Measurements from ENCODE around the gene PLK3. TPM values are rescaled to one million over a fixed set of nuclear protein-coding genes. Genes with fewer than 3 reads are reported as not detected.
A peak's percentile ranks its signal among the peaks of the same experiment; 100 is the strongest.

Gene PLK3
- total RNA-seq, 1 donor from 2014 or later = 2.2 TPM

DNA sequence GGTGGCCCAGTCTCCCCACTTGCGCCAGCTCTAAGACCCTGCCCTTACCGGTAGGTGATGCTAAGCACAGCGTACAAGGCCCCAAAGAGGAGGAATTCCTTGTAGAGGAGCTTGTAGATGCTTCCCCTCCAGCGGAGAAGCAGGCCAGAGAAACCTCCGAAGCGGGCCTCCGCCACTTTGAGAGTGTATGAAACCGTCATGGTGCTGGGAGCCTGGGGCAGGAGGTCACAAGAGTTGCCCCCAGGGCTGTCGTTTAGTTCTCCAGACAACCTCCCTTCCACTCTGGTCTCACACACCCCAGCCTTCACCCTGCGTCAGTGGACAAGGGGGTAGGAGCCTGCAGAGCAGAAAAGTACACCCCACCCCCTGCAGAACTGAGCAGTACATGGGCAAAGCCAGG lies 12.7 kb upstream of the PLK3 start:
- H2AFZ ChIP-seq (replicated peaks) = no peak overlapping the region

DNA sequence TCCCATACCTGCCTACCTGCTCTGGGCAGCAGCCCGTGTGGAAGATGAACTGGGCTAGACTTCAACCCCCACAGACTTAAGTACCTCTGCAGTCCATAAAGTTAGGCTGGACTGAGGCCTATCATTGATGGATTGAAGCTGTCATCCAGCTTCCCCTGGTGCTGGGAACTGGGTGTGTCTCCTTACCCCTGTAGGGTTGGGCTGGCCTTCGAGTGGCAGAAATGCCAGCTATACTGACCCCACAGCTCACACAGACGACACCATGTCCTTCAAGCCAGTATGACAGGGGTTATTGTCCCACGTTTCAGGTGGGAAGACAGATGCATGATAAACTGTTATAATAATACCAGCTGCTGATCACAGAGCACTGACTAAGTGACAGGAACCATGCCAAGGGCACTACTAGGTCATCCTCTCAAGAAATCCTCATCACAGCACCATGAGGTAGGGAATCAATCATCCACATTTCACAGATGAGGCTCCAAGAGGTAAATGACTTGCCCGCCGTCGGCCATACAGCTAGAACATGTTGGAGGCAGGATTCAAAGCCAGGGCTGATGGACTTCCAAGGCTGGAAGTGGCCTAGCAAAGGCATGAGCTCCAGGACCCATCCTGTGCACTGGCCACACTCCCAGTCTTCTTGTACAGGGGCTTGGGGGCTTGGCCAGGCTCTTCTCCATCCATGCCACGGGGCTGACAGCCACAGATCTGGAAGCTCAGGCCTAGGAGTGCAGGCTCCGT lies 11.9 kb upstream of the PLK3 start, which contains the start of gene BEST4:
Gene BEST4 (minus strand): TSS at position 51 of the 741 bp plus-strand sequence. CDS start 465 bp downstream, outside the sequence.
- peak within 1 kb of the TSS; percentile 43 for H3K4me3 Mint-ChIP-seq
- no peaks in the 10 kb centered on the region for H3K9me3 ChIP-seq (ENCODE audit: low read depth)
- H3K36me3 Mint-ChIP-seq = no peaks in the 10 kb centered on the region
- peaks cover 29% of the 10 kb centered on the region for H3F3A ChIP-seq (ENCODE audit: low read depth)
- no peaks in the 10 kb centered on the region for H4K20me1 ChIP-seq (ENCODE audit: low read depth)
- H3K27ac Mint-ChIP-seq = no peak within 1 kb of the TSS
- peaks cover 20% of the 10 kb centered on the region for H3K4me1 ChIP-seq
- no peak within 1 kb of the TSS for H3K9ac ChIP-seq
- no peak within 1 kb of the TSS for H3K4me3 ChIP-seq
- peaks cover 29% of the 10 kb centered on the region for H3K4me1 Mint-ChIP-seq
- H3K36me3 ChIP-seq = no peaks in the 10 kb centered on the region
- H3K27me3 ChIP-seq = peaks cover 36% of the 10 kb centered on the region
- H3K79me2 ChIP-seq (ENCODE audit: low read depth) = no peaks in the 10 kb centered on the region
- peaks cover 8% of the 10 kb centered on the region for H3K27me3 Mint-ChIP-seq (ENCODE audit: insufficient read depth, low read depth)
- no peak within 1 kb of the TSS for H3K27ac ChIP-seq
- TF ChIP-seq, protein P1, sequence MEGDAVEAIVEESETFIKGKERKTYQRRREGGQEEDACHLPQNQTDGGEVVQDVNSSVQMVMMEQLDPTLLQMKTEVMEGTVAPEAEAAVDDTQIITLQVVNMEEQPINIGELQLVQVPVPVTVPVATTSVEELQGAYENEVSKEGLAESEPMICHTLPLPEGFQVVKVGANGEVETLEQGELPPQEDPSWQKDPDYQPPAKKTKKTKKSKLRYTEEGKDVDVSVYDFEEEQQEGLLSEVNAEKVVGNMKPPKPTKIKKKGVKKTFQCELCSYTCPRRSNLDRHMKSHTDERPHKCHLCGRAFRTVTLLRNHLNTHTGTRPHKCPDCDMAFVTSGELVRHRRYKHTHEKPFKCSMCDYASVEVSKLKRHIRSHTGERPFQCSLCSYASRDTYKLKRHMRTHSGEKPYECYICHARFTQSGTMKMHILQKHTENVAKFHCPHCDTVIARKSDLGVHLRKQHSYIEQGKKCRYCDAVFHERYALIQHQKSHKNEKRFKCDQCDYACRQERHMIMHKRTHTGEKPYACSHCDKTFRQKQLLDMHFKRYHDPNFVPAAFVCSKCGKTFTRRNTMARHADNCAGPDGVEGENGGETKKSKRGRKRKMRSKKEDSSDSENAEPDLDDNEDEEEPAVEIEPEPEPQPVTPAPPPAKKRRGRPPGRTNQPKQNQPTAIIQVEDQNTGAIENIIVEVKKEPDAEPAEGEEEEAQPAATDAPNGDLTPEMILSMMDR (IDR thresholded peaks at IDR 0.05) = no peak
- TF ChIP-seq EZH2phosphoT487 (IDR thresholded peaks at IDR 0.05) (no peak), EZH2 (IDR thresholded peaks at IDR 0.05) (no peak)
- no peak for DNase-seq (ENCODE audit: low spot score)
- no peak within 1 kb of the TSS for H2AFZ ChIP-seq (replicated peaks)
- H3K9me3 Mint-ChIP-seq = no peaks in the 10 kb centered on the region
- no peak within 1 kb of the TSS for H3K4me2 ChIP-seq

More for the DNA sequence above, 12.7 kb upstream of the PLK3 start:
- peaks cover 2% of the 10 kb centered on the region for H3K36me3 Mint-ChIP-seq
- Histone ChIP-seq H3K4me3 (no peak overlapping the region), H3K79me2 (ENCODE audit: low read depth) (no peaks in the 10 kb centered on the region), H4K20me1 (ENCODE audit: low read depth) (no peaks in the 10 kb centered on the region), H3F3A (ENCODE audit: low read depth) (peaks cover 30% of the 10 kb centered on the region), H3K9ac (no peak overlapping the region), H3K4me2 (no peak overlapping the region), H3K4me1 (peaks cover 18% of the 10 kb centered on the region), H3K36me3 (no peaks in the 10 kb centered on the region), H3K27ac (no peak overlapping the region), H3K9me3 (ENCODE audit: low read depth) (no peaks in the 10 kb centered on the region), H3K27me3 (peaks cover 36% of the 10 kb centered on the region)
- H3K27ac Mint-ChIP-seq = no peak overlapping the region
- TF ChIP-seq EZH2 (IDR thresholded peaks at IDR 0.05) (no peak), EZH2phosphoT487 (IDR thresholded peaks at IDR 0.05) (no peak)
- TF ChIP-seq, protein P1 (IDR thresholded peaks at IDR 0.05) = no peak
- H3K4me3 Mint-ChIP-seq = no peak overlapping the region
- no peaks in the 10 kb centered on the region for H3K9me3 Mint-ChIP-seq
- peaks cover 30% of the 10 kb centered on the region for H3K4me1 Mint-ChIP-seq
- DNase-seq (ENCODE audit: low spot score) = no peak
- H3K27me3 Mint-ChIP-seq (ENCODE audit: insufficient read depth, low read depth) = peaks cover 12% of the 10 kb centered on the region

DNA sequence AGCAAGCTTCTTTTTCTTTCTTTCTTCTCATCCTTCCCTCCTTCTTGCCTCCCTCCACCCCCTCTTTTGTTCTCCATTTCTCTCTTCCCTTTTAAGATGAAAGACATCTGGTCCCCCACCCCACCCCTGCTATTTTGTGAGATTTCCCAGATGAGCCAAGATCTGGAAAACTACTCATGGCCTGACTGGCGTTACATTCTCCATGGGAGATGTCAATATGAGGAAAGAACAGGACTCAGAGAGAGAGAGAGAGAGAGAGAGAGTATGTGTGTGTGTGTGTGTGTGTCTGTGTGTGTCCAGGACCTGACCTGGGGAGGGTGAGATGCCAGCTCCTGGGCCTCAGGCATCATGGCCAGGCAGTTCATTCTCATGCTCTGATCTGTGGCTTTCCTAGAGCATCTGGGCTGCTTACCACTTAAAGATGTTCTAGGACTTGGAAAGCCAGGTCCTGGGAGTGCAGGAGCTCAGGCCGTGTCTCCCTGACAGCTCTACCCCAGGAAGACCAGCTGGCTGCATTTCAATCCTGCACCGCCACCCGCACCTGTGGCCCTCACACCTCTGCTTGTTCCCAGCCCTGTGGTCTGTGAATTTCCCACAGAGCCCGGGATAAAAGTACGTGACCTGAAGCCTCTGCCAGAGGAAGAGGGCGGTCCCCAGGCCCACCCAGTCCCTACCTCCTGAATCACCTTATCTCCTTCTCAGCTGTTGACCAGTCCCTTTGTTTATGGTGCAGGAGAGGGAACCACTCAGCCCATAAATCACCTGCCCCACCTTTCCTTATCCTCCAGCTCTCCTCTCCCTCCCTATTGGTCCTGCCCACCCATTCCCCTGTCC lies 9.0 kb upstream of the PLK3 start:
- H3K9me3 Mint-ChIP-seq = no peaks in the 10 kb centered on the region
- H3K79me2 ChIP-seq (ENCODE audit: low read depth) = no peaks in the 10 kb centered on the region
- no peaks in the 10 kb centered on the region for H3K9me3 ChIP-seq (ENCODE audit: low read depth)
- no peak overlapping the region for H3K4me2 ChIP-seq
- H3F3A ChIP-seq (ENCODE audit: low read depth) = peaks cover 23% of the 10 kb centered on the region
- no peak for DNase-seq (ENCODE audit: low spot score)
- H3K27ac Mint-ChIP-seq = peak overlapping the region; percentile 90
- no peak overlapping the region for H3K4me3 ChIP-seq
- H3K4me1 Mint-ChIP-seq = peaks cover 18% of the 10 kb centered on the region
- no peaks in the 10 kb centered on the region for H3K36me3 Mint-ChIP-seq
- no peak overlapping the region for H2AFZ ChIP-seq (replicated peaks)
- H3K27me3 Mint-ChIP-seq (ENCODE audit: insufficient read depth, low read depth) = peaks cover 3% of the 10 kb centered on the region
- H3K9ac ChIP-seq = no peak overlapping the region
- H3K36me3 ChIP-seq = no peaks in the 10 kb centered on the region
- H3K4me1 ChIP-seq = peaks cover 11% of the 10 kb centered on the region
- no peak overlapping the region for H3K27ac ChIP-seq
- H3K27me3 ChIP-seq = peaks cover 14% of the 10 kb centered on the region
- TF ChIP-seq EZH2 (IDR thresholded peaks at IDR 0.05) = no peak
- no peak for TF ChIP-seq EZH2phosphoT487 (IDR thresholded peaks at IDR 0.05)
- TF ChIP-seq, protein P1 (IDR thresholded peaks at IDR 0.05) = no peak
- H3K4me3 Mint-ChIP-seq = peak overlapping the region; percentile 35
- no peaks in the 10 kb centered on the region for H4K20me1 ChIP-seq (ENCODE audit: low read depth)

All from neural progenitor cell (in vitro differentiated cells).